Measurements from ENCODE around the gene NCKAP5. TPM values are rescaled to one million over a fixed set of nuclear protein-coding genes. Genes with fewer than 3 reads are reported as not detected.

Gene NCKAP5
- total and polyA plus RNA-seq, 2 experiments from 2014 or later = 2.2 to 5.5 TPM

- Histone ChIP-seq H3K9me2 (replicated peaks; ENCODE audit: insufficient read depth) (no peaks in the 10 kb centered on the region), H2AFZ (no peak overlapping the region), H3K27me3 (no peaks in the 10 kb centered on the region), H3K27ac (no peak overlapping the region), H3K79me2 (no peaks in the 10 kb centered on the region), H3K9me3 (ENCODE audit: low read depth) (no peaks in the 10 kb centered on the region), H3K4me1 (ENCODE audit: insufficient read depth) (no peaks in the 10 kb centered on the region), H3K4me3 (no peak overlapping the region), H3K36me3 (replicated peaks; ENCODE audit: insufficient read depth, low read depth) (no peaks in the 10 kb centered on the region), H3K4me2 (no peak overlapping the region), H4K20me1 (ENCODE audit: insufficient read depth, poor library complexity, severe bottlenecking) (no peaks in the 10 kb centered on the region)
- no peak for DNase-seq (ENCODE audit: low spot score)
- 71% methylated on average over 5 of the region's 5 CpGs for WGBS (ENCODE audit: low lambda C conversion rate, missing lambda C conversion rate)
- no peak for TF ChIP-seq EZH2phosphoT487 (IDR thresholded peaks at IDR 0.05; ENCODE audit: low read depth, severe bottlenecking, unreplicated experiment)
- no peak for TF ChIP-seq EZH2 (IDR thresholded peaks at IDR 0.05; ENCODE audit: borderline replicate concordance)
- TF ChIP-seq, protein P1, sequence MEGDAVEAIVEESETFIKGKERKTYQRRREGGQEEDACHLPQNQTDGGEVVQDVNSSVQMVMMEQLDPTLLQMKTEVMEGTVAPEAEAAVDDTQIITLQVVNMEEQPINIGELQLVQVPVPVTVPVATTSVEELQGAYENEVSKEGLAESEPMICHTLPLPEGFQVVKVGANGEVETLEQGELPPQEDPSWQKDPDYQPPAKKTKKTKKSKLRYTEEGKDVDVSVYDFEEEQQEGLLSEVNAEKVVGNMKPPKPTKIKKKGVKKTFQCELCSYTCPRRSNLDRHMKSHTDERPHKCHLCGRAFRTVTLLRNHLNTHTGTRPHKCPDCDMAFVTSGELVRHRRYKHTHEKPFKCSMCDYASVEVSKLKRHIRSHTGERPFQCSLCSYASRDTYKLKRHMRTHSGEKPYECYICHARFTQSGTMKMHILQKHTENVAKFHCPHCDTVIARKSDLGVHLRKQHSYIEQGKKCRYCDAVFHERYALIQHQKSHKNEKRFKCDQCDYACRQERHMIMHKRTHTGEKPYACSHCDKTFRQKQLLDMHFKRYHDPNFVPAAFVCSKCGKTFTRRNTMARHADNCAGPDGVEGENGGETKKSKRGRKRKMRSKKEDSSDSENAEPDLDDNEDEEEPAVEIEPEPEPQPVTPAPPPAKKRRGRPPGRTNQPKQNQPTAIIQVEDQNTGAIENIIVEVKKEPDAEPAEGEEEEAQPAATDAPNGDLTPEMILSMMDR (IDR thresholded peaks at IDR 0.05; ENCODE audit: poor library complexity) = no peak
These were observed 684.8 kb downstream of the NCKAP5 start for GRCh38 chr2:132883430-132883829.

GRCh38 chr2:132881546-132881945 is 686.7 kb downstream of the NCKAP5 start:
- H3K36me3 ChIP-seq (replicated peaks; ENCODE audit: insufficient read depth, low read depth) = no peaks in the 10 kb centered on the region
- no peak overlapping the region for H3K4me2 ChIP-seq
- H3K9me2 ChIP-seq (replicated peaks; ENCODE audit: insufficient read depth) = no peaks in the 10 kb centered on the region
- H3K4me1 ChIP-seq (ENCODE audit: insufficient read depth) = no peaks in the 10 kb centered on the region
- no peak overlapping the region for H3K4me3 ChIP-seq
- H2AFZ ChIP-seq = no peak overlapping the region
- TF ChIP-seq EZH2 (IDR thresholded peaks at IDR 0.05; ENCODE audit: borderline replicate concordance) = no peak
- H3K27ac ChIP-seq = no peak overlapping the region
- no peaks in the 10 kb centered on the region for H4K20me1 ChIP-seq (ENCODE audit: insufficient read depth, poor library complexity, severe bottlenecking)
- no peak for DNase-seq (ENCODE audit: low spot score)
- H3K27me3 ChIP-seq = no peaks in the 10 kb centered on the region
- WGBS (ENCODE audit: low lambda C conversion rate, missing lambda C conversion rate) = 82% methylated on average over 1 of the region's 1 CpG
- H3K9me3 ChIP-seq (ENCODE audit: low read depth) = no peaks in the 10 kb centered on the region
- H3K79me2 ChIP-seq = no peaks in the 10 kb centered on the region

DNA sequence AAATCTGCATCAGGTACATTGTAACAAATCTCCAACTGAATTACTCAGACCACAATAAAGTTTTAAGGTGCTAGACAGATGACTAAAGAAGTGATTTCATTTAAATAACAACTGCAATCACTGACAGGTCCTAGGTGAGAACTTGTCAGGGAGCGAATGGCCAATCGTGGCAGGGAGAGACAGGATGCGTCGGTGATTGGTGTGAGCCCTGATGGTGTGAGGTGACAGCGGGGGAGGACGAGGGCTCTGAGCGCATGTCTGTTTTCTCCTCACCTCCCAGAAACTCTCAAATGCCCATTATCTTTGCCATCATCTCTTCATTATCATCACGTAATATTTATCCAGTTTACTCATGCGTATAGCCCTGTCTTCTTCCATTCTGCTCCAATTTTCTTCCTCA is 690.3 kb downstream of the NCKAP5 start:
- Histone ChIP-seq H3K27me3 (no peaks in the 10 kb centered on the region), H3K9me3 (ENCODE audit: low read depth) (no peaks in the 10 kb centered on the region), H3K36me3 (replicated peaks; ENCODE audit: insufficient read depth, low read depth) (no peaks in the 10 kb centered on the region), H3K4me1 (ENCODE audit: insufficient read depth) (no peaks in the 10 kb centered on the region), H3K79me2 (no peaks in the 10 kb centered on the region), H3K27ac (no peak overlapping the region), H2AFZ (no peak overlapping the region), H3K4me2 (no peak overlapping the region), H3K9me2 (replicated peaks; ENCODE audit: insufficient read depth) (no peaks in the 10 kb centered on the region), H3K4me3 (no peak overlapping the region), H4K20me1 (ENCODE audit: insufficient read depth, poor library complexity, severe bottlenecking) (no peaks in the 10 kb centered on the region)
- no peak for DNase-seq (ENCODE audit: low spot score)
- TF ChIP-seq, protein P1 (IDR thresholded peaks at IDR 0.05; ENCODE audit: poor library complexity) = no peak
- TF ChIP-seq EZH2phosphoT487 (IDR thresholded peaks at IDR 0.05; ENCODE audit: low read depth, severe bottlenecking, unreplicated experiment) (no peak), EZH2 (IDR thresholded peaks at IDR 0.05; ENCODE audit: borderline replicate concordance) (no peak)
- WGBS (ENCODE audit: low lambda C conversion rate, missing lambda C conversion rate) = 90% methylated on average over 9 of the region's 9 CpGs

DNA sequence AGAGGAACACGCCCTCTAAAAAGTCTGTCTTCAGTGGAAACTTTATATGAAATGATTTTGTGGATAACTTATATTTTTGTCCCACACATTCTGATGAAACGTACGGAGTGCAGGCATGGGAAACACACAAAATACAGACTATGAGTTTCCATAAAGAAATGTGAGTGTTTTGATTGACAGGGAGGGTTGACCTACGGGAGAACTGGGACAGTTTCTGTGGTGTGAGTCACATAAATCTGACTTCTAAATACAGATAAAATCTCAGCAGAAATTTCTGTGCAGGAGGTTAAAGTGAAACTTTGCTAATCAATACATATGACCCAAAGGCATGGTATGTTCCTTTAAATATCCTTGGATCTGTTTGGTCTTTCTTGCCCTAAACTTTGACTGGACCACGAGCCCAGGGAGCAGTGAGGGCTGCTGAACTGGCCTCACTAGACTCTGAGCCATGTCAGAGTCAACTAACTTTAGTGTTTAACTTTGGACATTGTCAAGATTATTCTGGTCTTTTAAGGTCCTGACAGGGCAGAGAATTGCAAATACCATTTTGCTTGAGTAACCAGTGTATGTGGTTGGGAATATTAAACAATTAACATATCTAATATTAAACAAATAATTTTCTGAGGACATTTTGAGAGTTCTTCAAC is 691.4 kb downstream of the NCKAP5 start:
- peaks cover 3% of the 10 kb centered on the region for H3K4me1 ChIP-seq (ENCODE audit: insufficient read depth)
- no peaks in the 10 kb centered on the region for H3K36me3 ChIP-seq (replicated peaks; ENCODE audit: insufficient read depth, low read depth)
- no peak overlapping the region for H3K27ac ChIP-seq
- 68% methylated on average over 5 of the region's 5 CpGs for WGBS (ENCODE audit: low lambda C conversion rate, missing lambda C conversion rate)
- H3K27me3 ChIP-seq = no peaks in the 10 kb centered on the region
- TF ChIP-seq EZH2phosphoT487 (IDR thresholded peaks at IDR 0.05; ENCODE audit: low read depth, severe bottlenecking, unreplicated experiment) = no peak
- TF ChIP-seq, protein P1 (IDR thresholded peaks at IDR 0.05; ENCODE audit: poor library complexity) = no peak
- TF ChIP-seq EZH2 (IDR thresholded peaks at IDR 0.05; ENCODE audit: borderline replicate concordance) = no peak
- no peak overlapping the region for H3K4me3 ChIP-seq
- no peaks in the 10 kb centered on the region for H3K9me3 ChIP-seq (ENCODE audit: low read depth)
- H3K4me2 ChIP-seq = no peak overlapping the region
- H4K20me1 ChIP-seq (ENCODE audit: insufficient read depth, poor library complexity, severe bottlenecking) = no peaks in the 10 kb centered on the region
- H3K79me2 ChIP-seq = no peaks in the 10 kb centered on the region
- no peaks in the 10 kb centered on the region for H3K9me2 ChIP-seq (replicated peaks; ENCODE audit: insufficient read depth)
- no peak overlapping the region for H2AFZ ChIP-seq
- DNase-seq (ENCODE audit: low spot score) = no peak
